Subcutaneous abdominal adipose tissue (tissue), 5 donors: ENCODE measurements around the gene YOD1.
A peak's percentile ranks its signal among the peaks of the same experiment; 100 is the strongest.

Source experiments
- H3K27ac ChIP-seq: one replicate; pipeline ENCODE4 v1.7.0; 2013; ENCODE audit warnings: low read depth, mild to moderate bottlenecking, inconsistent platforms, low read length, moderate library complexity
- H3K27me3 ChIP-seq, 5 donors: one replicate each; pipeline ENCODE4 v1.7.0; 2013; ENCODE audit warnings: low read length in 5 of 5, inconsistent platforms in 1 of 5; ENCODE audit not compliant: control insufficient read depth in 5 of 5, insufficient read depth in 4 of 5
- H3K36me3 ChIP-seq, 5 donors: one replicate each; pipeline ENCODE4 v1.7.0; 2013; ENCODE audit warnings: low read length in 5 of 5; ENCODE audit not compliant: control insufficient read depth in 5 of 5, insufficient read depth in 5 of 5
- H3K4me1 ChIP-seq, 5 donors: one replicate each; pipeline ENCODE4 v1.7.0; 2013; ENCODE audit warnings: low read length in 5 of 5, mild to moderate bottlenecking in 3 of 5, moderate library complexity in 1 of 5; ENCODE audit not compliant: control insufficient read depth in 5 of 5, insufficient read depth in 5 of 5
- H3K4me3 ChIP-seq, 5 donors: one replicate each; pipeline ENCODE4 v1.7.0; 2013; ENCODE audit warnings: low read length in 5 of 5, low read depth in 1 of 5
- H3K9ac ChIP-seq, 5 donors: one replicate each; pipeline ENCODE4 v1.7.0; 2013; ENCODE audit warnings: low read length in 5 of 5, mild to moderate bottlenecking in 4 of 5, moderate library complexity in 3 of 5
- H3K9me3 ChIP-seq, 5 donors: one replicate each; pipeline ENCODE4 v1.7.0; 2013; ENCODE audit warnings: low read length in 5 of 5; ENCODE audit not compliant: control insufficient read depth in 5 of 5
- donor health status: healthy.
- donor health status: healthy.
- donor health status: healthy.
- donor health status: healthy.
- donor health status: healthy.

Gene YOD1

GRCh38 chr1:207072233-207072632 lies 21.2 kb upstream of the YOD1 start:
- H3K27me3 ChIP-seq, result peaks cover 0 to 2% (median 0%) of the 10 kb centered on the region in 5 donors
- H3K9ac ChIP-seq, result no peak overlapping the region
- H3K36me3 ChIP-seq, result peaks cover 13 to 64% (median 45%) of the 10 kb centered on the region in 5 donors
- H3K4me1 ChIP-seq, result peaks cover 0 to 6% (median 0%) of the 10 kb centered on the region in 5 donors
- no peak overlapping the region for H3K4me3 ChIP-seq
- no peak overlapping the region for H3K27ac ChIP-seq
- peaks cover 0 to 2% (median 0%) of the 10 kb centered on the region in 5 donors for H3K9me3 ChIP-seq

GRCh38 chr1:207071426-207071825 lies 20.4 kb upstream of the YOD1 start:
- Histone ChIP-seq H3K36me3 (peaks cover 13 to 69% (median 48%) of the 10 kb centered on the region in 5 donors), H3K9ac (peak overlapping the region in 1 of 5 donors; percentile 96), H3K27me3 (peaks cover 0 to 2% (median 0%) of the 10 kb centered on the region in 5 donors), H3K4me3 (no peak overlapping the region), H3K9me3 (peaks cover 0 to 2% (median 0%) of the 10 kb centered on the region in 5 donors), H3K4me1 (peaks cover 0 to 6% (median 0%) of the 10 kb centered on the region in 5 donors), H3K27ac (no peak overlapping the region)

GRCh38 chr1:207070811-207071210 lies 19.8 kb upstream of the YOD1 start:
- Histone ChIP-seq H3K36me3 (peaks cover 17 to 72% (median 50%) of the 10 kb centered on the region in 5 donors), H3K4me1 (peaks cover 0 to 6% (median 0%) of the 10 kb centered on the region in 5 donors), H3K9ac (peak overlapping the region in 1 of 5 donors; percentile 96), H3K4me3 (no peak overlapping the region), H3K27me3 (peaks cover 0 to 2% (median 0%) of the 10 kb centered on the region in 5 donors), H3K27ac (no peak overlapping the region), H3K9me3 (peaks cover 0 to 2% (median 0%) of the 10 kb centered on the region in 5 donors)

GRCh38 chr1:207069858-207070506 lies 19.0 kb upstream of the YOD1 start:
- peaks cover 17 to 77% (median 53%) of the 10 kb centered on the region in 5 donors for H3K36me3 ChIP-seq
- no peak overlapping the region for H3K27ac ChIP-seq
- peaks cover 0 to 6% (median 0%) of the 10 kb centered on the region in 5 donors for H3K4me1 ChIP-seq
- no peak overlapping the region for H3K9ac ChIP-seq
- peaks cover 0 to 2% (median 0%) of the 10 kb centered on the region in 5 donors for H3K9me3 ChIP-seq
- peaks cover 0 to 2% (median 0%) of the 10 kb centered on the region in 5 donors for H3K27me3 ChIP-seq
- no peak overlapping the region for H3K4me3 ChIP-seq

GRCh38 chr1:207069061-207069460 lies 18.1 kb upstream of the YOD1 start:
- H3K4me3 ChIP-seq, result no peak overlapping the region
- H3K27ac ChIP-seq, result no peak overlapping the region
- H3K9ac ChIP-seq, result no peak overlapping the region
- peaks cover 0 to 2% (median 0%) of the 10 kb centered on the region in 5 donors for H3K27me3 ChIP-seq
- H3K36me3 ChIP-seq, result peaks cover 17 to 76% (median 61%) of the 10 kb centered on the region in 5 donors
- H3K9me3 ChIP-seq, result peaks cover 0 to 2% (median 0%) of the 10 kb centered on the region in 5 donors
- peaks cover 0 to 6% (median 0%) of the 10 kb centered on the region in 5 donors for H3K4me1 ChIP-seq

GRCh38 chr1:207067665-207068064 lies 16.7 kb upstream of the YOD1 start:
- Histone ChIP-seq H3K9ac (no peak overlapping the region), H3K27me3 (peaks cover 0 to 2% (median 0%) of the 10 kb centered on the region in 5 donors), H3K27ac (no peak overlapping the region), H3K4me1 (peaks cover 0 to 6% (median 0%) of the 10 kb centered on the region in 5 donors), H3K4me3 (no peak overlapping the region), H3K36me3 (peaks cover 17 to 88% (median 72%) of the 10 kb centered on the region in 5 donors), H3K9me3 (peaks cover 0 to 2% (median 0%) of the 10 kb centered on the region in 5 donors)

GRCh38 chr1:207067185-207067584 lies 16.2 kb upstream of the YOD1 start:
- H3K4me3 ChIP-seq, result no peak overlapping the region

GRCh38 chr1:207064561-207064960 lies 13.6 kb upstream of the YOD1 start:
- Histone ChIP-seq H3K4me1 (no peaks in the 10 kb centered on the region), H3K36me3 (peaks cover 21 to 78% (median 63%) of the 10 kb centered on the region in 5 donors), H3K27me3 (no peaks in the 10 kb centered on the region), H3K27ac (no peak overlapping the region), H3K4me3 (no peak overlapping the region), H3K9ac (no peak overlapping the region), H3K9me3 (no peaks in the 10 kb centered on the region)

More at GRCh38 chr1:207067185-207067584, 16.2 kb upstream of the YOD1 start:
- H3K27ac ChIP-seq, result no peak overlapping the region
- H3K27me3 ChIP-seq, result peaks cover 0 to 2% (median 0%) of the 10 kb centered on the region in 5 donors
- H3K4me1 ChIP-seq, result peaks cover 0 to 6% (median 0%) of the 10 kb centered on the region in 5 donors
- peaks cover 0 to 2% (median 0%) of the 10 kb centered on the region in 5 donors for H3K9me3 ChIP-seq
- H3K36me3 ChIP-seq, result peaks cover 20 to 88% (median 76%) of the 10 kb centered on the region in 5 donors
- H3K9ac ChIP-seq, result no peak overlapping the region

GRCh38 chr1:207063014-207063413 lies 12.0 kb upstream of the YOD1 start:
- H3K4me3 ChIP-seq, result no peak overlapping the region
- H3K27ac ChIP-seq, result no peak overlapping the region
- H3K4me1 ChIP-seq, result no peaks in the 10 kb centered on the region
- H3K36me3 ChIP-seq, result peaks cover 15 to 64% (median 50%) of the 10 kb centered on the region in 5 donors
- H3K9me3 ChIP-seq, result no peaks in the 10 kb centered on the region
- no peak overlapping the region for H3K9ac ChIP-seq
- no peaks in the 10 kb centered on the region for H3K27me3 ChIP-seq

GRCh38 chr1:207062058-207062457 lies 11.1 kb upstream of the YOD1 start:
- Histone ChIP-seq H3K36me3 (peaks cover 11 to 54% (median 43%) of the 10 kb centered on the region in 5 donors), H3K9ac (no peak overlapping the region), H3K27me3 (no peaks in the 10 kb centered on the region), H3K27ac (no peak overlapping the region), H3K4me3 (no peak overlapping the region), H3K9me3 (no peaks in the 10 kb centered on the region), H3K4me1 (no peaks in the 10 kb centered on the region)
